Peyer's patch (tissue), 4 donors: Measurements from ENCODE around the gene RACK1. TPM values are rescaled to one million over a fixed set of nuclear protein-coding genes. Genes with fewer than 3 reads are reported as not detected.

Experiments used
- DNase-seq, 3 donors: peaks; one replicate each; pipeline ENCODE4 v3.0.0-alpha.2; 2017 to 2019
- H3K27ac ChIP-seq, 4 donors: fragments of 200-600 bp; sonication (generic); one replicate each; pipeline ENCODE4 v1.5.1; 2016 to 2019
- H3K27me3 ChIP-seq, 2 donors: fragments of 200-600 bp; sonication (generic); one replicate each; pipeline ENCODE4 v1.5.1; 2019
- H3K36me3 ChIP-seq, 3 donors: fragments of 200-600 bp; sonication (generic); one replicate each; pipeline ENCODE4 v1.5.1; 2016 to 2019
- H3K4me1 ChIP-seq, 4 donors: fragments of 200-600 bp; sonication (generic); one replicate each; pipeline ENCODE4 v1.5.1; 2016 to 2019
- H3K4me3 ChIP-seq, 4 donors: fragments of 200-600 bp; sonication (generic); 1 replicate in 3 of 4; 2 replicates in 1 of 4; pipeline ENCODE4 v1.5.1; 2016 to 2019; ENCODE audit warnings: mild to moderate bottlenecking in 1 of 4
- H3K9me3 ChIP-seq, 4 donors: fragments of 200-600 bp; sonication (generic); one replicate each; pipeline ENCODE4 v1.5.1; 2016 to 2019; ENCODE audit warnings: mild to moderate bottlenecking in 1 of 4
- CTCF ChIP-seq, 6 experiments: fragments of 450-650 bp in 4 of 6; fragments of 200-600 bp in 2 of 6; sonication (generic) in 1 of 6; IDR thresholded peaks; one replicate each; pipeline ENCODE4 v1.5.1; 2017 to 2019; ENCODE audit warnings: antibody characterized with exemption in 6 of 6, mild to moderate bottlenecking in 3 of 6, moderate library complexity in 1 of 6
- POLR2A ChIP-seq, 2 donors: fragments of 450-650 bp; IDR thresholded peaks; one replicate each; pipeline ENCODE4 v1.5.1; 2017; ENCODE audit warnings: antibody characterized with exemption in 2 of 2, mild to moderate bottlenecking in 2 of 2, moderate library complexity in 2 of 2
- small RNA-seq, 2 donors: library from RNA; depleted of rRNA; stranded (forward); fragments of <200 nt; gene quantifications; one replicate each; pipeline ENCODE3, GENCODE V24; 2016
- total RNA-seq, 4 donors: library from RNA; depleted of rRNA; stranded (reverse); fragments of >200 nt; gene quantifications; one replicate each; pipeline ENCODE4 v1.1.0, GENCODE V29; 2016

RACK1 gene
- total RNA-seq, 4 donors from 2014 or later = 1,067 to 1,931 (median 1,321) TPM

- peak; percentile 78 to 91 (median 82) for DNase-seq
- Histone ChIP-seq H3K36me3 (no peaks in the 10 kb centered on the region), H3K27ac (peak overlapping the region; percentile 77 to 89 (median 84)), H3K9me3 (no peaks in the 10 kb centered on the region), H3K27me3 (no peaks in the 10 kb centered on the region), H3K4me1 (peaks cover 0 to 29% (median 2%) of the 10 kb centered on the region in 4 donors), H3K4me3 (peak overlapping the region; percentile 55 to 88 (median 71))
- TF ChIP-seq POLR2A (IDR thresholded peaks at IDR 0.05) (no peak), CTCF (IDR thresholded peaks at IDR 0.05) (no peak)
Measured at GRCh38 chr5:181188700-181189362, 54.9 kb downstream of the RACK1 start.

GRCh38 chr5:181187500-181188213, 56.0 kb downstream of the RACK1 start:
- TF ChIP-seq POLR2A (IDR thresholded peaks at IDR 0.05) (no peak), CTCF (IDR thresholded peaks at IDR 0.05) (peak in 2 of 6 experiments; percentile 17 to 31)
- H3K4me1 ChIP-seq = peaks cover 0 to 34% (median 2%) of the 10 kb centered on the region in 4 donors
- peak overlapping the region in 3 of 4 donors; percentile 44 to 82 (median 77) for H3K27ac ChIP-seq
- peak; percentile 53 to 80 (median 63) for DNase-seq
- no peaks in the 10 kb centered on the region for H3K9me3 ChIP-seq
- no peaks in the 10 kb centered on the region for H3K27me3 ChIP-seq
- no peaks in the 10 kb centered on the region for H3K36me3 ChIP-seq
- H3K4me3 ChIP-seq = peak overlapping the region; percentile 55 to 88 (median 71)

GRCh38 chr5:181186986-181187499, 56.7 kb downstream of the RACK1 start:
- Histone ChIP-seq H3K27ac (peak overlapping the region in 3 of 4 donors; percentile 44 to 82 (median 77)), H3K4me3 (peak overlapping the region in 1 of 4 donors; percentile 61), H3K4me1 (peaks cover 0 to 28% (median 0%) of the 10 kb centered on the region in 4 donors), H3K27me3 (no peaks in the 10 kb centered on the region), H3K9me3 (no peaks in the 10 kb centered on the region), H3K36me3 (no peaks in the 10 kb centered on the region)
- no peak for TF ChIP-seq CTCF (IDR thresholded peaks at IDR 0.05)
- TF ChIP-seq POLR2A (IDR thresholded peaks at IDR 0.05) = no peak
- DNase-seq = no peak

Small RNAs within 50 kb of the gene (small RNA-seq; reads per million reads assigned to genes)
- gene MIR4638 = 0 reads per million in 2 donors
- gene SNORD95 = 0 reads per million in 2 donors
- gene SNORD96A = 0 reads per million in 2 donors

Other genes starting within 250 kb of the RACK1 start
- gene BTNL9, start 203.6 kb downstream of the RACK1 start, total RNA-seq = 10 to 100 TPM in 1 of 4 donors, 1 to 10 TPM in 3; 5.3 to 48.7 (median 8.7) TPM
- not detected for gene OR2V1, start 112.7 kb downstream of the RACK1 start, total RNA-seq
- not detected for gene OR2V2, start 96.3 kb downstream of the RACK1 start, total RNA-seq
- 1 to 10 TPM in 3 of 4 donors, under 1 TPM in 1; 0.88 to 2.6 (median 2.2) TPM for gene TRIM7, start 38.7 kb downstream of the RACK1 start, total RNA-seq
- 10 to 100 TPM; 13.7 to 31.4 (median 21.8) TPM for gene TRIM41, start 20.6 kb downstream of the RACK1 start, total RNA-seq
- gene TRIM52, start 17.2 kb upstream of the RACK1 start, total RNA-seq = 10 to 100 TPM; 15.6 to 23.1 (median 20.3) TPM
- not detected for gene OR4F3, start 123.4 kb upstream of the RACK1 start, total RNA-seq